ENCODE results near the gene CCDC57.

Gene CCDC57

GRCh38 chr17:82117139-82118090 lies 95.2 kb downstream of the CCDC57 start:
- H3K4me1 Mint-ChIP-seq: peaks cover 10% of the 10 kb centered on the region
- H3K36me3 Mint-ChIP-seq: no peaks in the 10 kb centered on the region
- no peak for DNase-seq (ENCODE audit: low spot score in 2 of 2)
- H3K9me3 Mint-ChIP-seq: no peaks in the 10 kb centered on the region
- no peak for ATAC-seq
- H3K27ac Mint-ChIP-seq: no peak overlapping the region
- H3K4me3 Mint-ChIP-seq: no peak overlapping the region

DNA sequence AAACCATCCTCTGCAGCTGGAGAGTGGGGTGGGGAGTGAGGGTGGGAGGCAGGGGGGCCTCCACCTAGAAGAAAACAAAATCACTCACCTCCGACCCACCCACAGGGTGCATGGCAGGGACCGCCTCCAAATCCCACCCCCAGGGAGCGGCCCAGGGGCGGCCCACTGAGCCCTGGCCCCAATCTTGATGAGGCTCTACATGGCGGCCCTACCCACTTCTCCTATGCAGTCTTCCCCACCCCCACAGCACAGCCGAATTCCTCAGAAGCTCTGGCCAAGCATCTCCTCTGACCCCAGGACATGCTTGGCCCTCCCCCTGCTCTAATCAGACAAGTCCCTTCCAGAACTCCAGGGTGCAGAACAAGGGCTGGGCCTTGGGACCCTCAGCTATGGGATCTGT lies 96.4 kb downstream of the CCDC57 start:
- Mint-ChIP-seq H3K9me3 (no peaks in the 10 kb centered on the region), H3K4me3 (no peak overlapping the region), H3K36me3 (no peaks in the 10 kb centered on the region), H3K4me1 (peaks cover 4% of the 10 kb centered on the region), H3K27ac (no peak overlapping the region)
- ATAC-seq: no peak
- DNase-seq (ENCODE audit: low spot score in 2 of 2): no peak

- peaks cover 4% of the 10 kb centered on the region for H3K4me1 Mint-ChIP-seq
- no peak for ATAC-seq
- H3K36me3 Mint-ChIP-seq: peaks cover 5% of the 10 kb centered on the region
- no peak overlapping the region for H3K27ac Mint-ChIP-seq
- H3K9me3 Mint-ChIP-seq: no peaks in the 10 kb centered on the region
- DNase-seq (ENCODE audit: low spot score in 2 of 2): no peak
- no peak overlapping the region for H3K4me3 Mint-ChIP-seq
Measured at GRCh38 chr17:82114872-82115271, 97.8 kb downstream of the CCDC57 start.

DNA sequence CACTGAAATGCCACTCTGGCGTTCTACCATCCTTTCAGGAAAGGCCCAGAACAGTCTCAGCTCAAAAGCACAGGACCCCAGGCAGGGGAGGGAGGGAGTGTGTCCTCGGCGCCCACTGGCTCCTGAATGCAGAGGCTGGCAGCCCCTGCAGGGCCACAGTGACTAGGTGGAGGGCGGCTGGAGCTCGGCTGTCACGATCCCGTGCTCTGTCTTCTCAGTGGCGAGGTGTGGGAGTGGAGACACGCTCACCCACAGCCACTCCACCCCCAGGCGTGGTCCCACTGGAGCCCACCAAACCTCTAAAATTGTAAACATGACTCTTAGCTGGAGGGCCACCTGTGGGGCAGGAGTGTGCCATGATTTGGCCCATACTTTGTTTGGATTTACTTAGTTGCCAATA lies 98.2 kb downstream of the CCDC57 start:
- DNase-seq (ENCODE audit: low spot score in 2 of 2) (no peak), ATAC-seq (no peak)
- H3K4me1 Mint-ChIP-seq: peaks cover 3% of the 10 kb centered on the region
- H3K9me3 Mint-ChIP-seq: no peaks in the 10 kb centered on the region
- H3K36me3 Mint-ChIP-seq: peaks cover 5% of the 10 kb centered on the region
- no peak overlapping the region for H3K27ac Mint-ChIP-seq
- H3K4me3 Mint-ChIP-seq: no peak overlapping the region

- H3K36me3 Mint-ChIP-seq: peaks cover 5% of the 10 kb centered on the region
- no peak for DNase-seq (ENCODE audit: low spot score in 2 of 2)
- H3K27ac Mint-ChIP-seq: peak overlapping the region; percentile 26
- no peak for ATAC-seq
- H3K4me3 Mint-ChIP-seq: no peak overlapping the region
- no peaks in the 10 kb centered on the region for H3K9me3 Mint-ChIP-seq
- H3K4me1 Mint-ChIP-seq: no peaks in the 10 kb centered on the region
Measured at GRCh38 chr17:82113941-82114340, 98.7 kb downstream of the CCDC57 start.

DNA sequence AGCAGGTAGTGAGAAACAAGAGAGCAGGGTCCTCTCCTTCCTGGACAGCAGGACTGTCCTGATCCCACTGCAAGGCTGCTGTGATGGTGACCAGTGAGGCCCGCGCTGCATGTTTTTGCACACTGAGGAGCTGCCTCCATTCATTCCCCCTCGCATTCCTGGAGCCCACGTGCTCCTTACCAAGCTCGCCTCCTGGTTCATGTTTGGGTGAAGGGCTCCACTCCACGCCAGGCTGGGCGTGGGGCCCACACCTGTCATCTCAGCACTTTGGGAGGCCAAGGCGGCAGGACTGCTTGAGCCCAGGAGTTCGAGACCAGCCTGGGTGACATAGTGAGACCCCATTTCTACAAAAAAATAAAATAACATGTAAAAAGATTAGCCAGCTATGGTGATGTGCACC lies 99.2 kb downstream of the CCDC57 start:
- DNase-seq (ENCODE audit: low spot score in 2 of 2): no peak
- Mint-ChIP-seq H3K27ac (peak overlapping the region; percentile 26), H3K4me1 (no peaks in the 10 kb centered on the region), H3K9me3 (no peaks in the 10 kb centered on the region), H3K4me3 (no peak overlapping the region), H3K36me3 (peaks cover 5% of the 10 kb centered on the region)
- ATAC-seq: no peak

DNA sequence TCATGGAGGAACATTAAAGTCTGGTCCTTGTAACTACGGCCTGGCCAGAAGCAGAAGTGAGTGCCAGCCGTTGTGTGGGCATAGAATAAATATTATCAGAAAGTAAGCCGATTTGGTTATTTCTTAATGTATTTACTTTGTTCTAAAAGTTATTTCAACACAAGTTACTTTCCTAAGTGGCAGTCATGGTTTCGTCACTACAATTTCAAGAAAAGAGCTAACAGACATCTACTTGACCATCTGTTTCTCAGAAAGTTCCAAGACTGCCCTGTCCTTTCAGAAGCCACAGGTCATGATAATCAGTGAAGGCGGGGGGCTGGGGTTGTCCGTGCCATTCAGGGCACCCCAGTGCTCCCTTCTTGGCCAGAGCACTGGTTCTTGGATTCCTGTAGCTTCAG lies 99.7 kb downstream of the CCDC57 start:
- no peak for ATAC-seq
- Mint-ChIP-seq H3K4me3 (no peak overlapping the region), H3K27ac (no peak overlapping the region), H3K4me1 (no peaks in the 10 kb centered on the region), H3K36me3 (peaks cover 5% of the 10 kb centered on the region), H3K9me3 (no peaks in the 10 kb centered on the region)
- no peak for DNase-seq (ENCODE audit: low spot score in 2 of 2)

GRCh38 chr17:82112181-82112913 lies 100.3 kb downstream of the CCDC57 start:
- DNase-seq (ENCODE audit: low spot score in 2 of 2): no peak
- no peak overlapping the region for H3K4me3 Mint-ChIP-seq
- H3K36me3 Mint-ChIP-seq: peaks cover 5% of the 10 kb centered on the region
- no peaks in the 10 kb centered on the region for H3K9me3 Mint-ChIP-seq
- ATAC-seq: no peak
- no peak overlapping the region for H3K27ac Mint-ChIP-seq
- no peaks in the 10 kb centered on the region for H3K4me1 Mint-ChIP-seq

DNA sequence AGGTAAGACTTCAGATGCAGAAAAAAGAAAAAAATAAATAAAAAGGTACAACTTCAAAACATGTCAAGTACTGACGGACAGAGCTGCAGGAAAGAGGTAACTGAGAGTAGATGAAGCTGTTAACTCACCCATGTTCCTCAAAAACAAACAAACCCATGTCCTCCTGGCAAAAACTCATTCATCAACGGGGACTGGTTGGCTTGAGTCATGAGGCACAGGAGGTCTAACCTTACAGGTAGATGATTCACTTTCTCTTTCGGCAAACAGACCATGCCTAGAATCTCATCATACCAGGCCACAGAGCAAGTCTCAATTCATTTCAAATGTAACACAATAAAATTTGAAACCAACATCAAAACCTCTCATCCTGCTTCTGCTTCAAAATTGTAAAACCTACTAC lies 102.3 kb downstream of the CCDC57 start:
- no peaks in the 10 kb centered on the region for H3K9me3 Mint-ChIP-seq
- H3K4me1 Mint-ChIP-seq: peaks cover 14% of the 10 kb centered on the region
- H3K4me3 Mint-ChIP-seq: no peak overlapping the region
- peaks cover 14% of the 10 kb centered on the region for H3K36me3 Mint-ChIP-seq
- no peak overlapping the region for H3K27ac Mint-ChIP-seq
- peak; percentile 71 for ATAC-seq
- no peak for DNase-seq (ENCODE audit: low spot score in 2 of 2)

DNA sequence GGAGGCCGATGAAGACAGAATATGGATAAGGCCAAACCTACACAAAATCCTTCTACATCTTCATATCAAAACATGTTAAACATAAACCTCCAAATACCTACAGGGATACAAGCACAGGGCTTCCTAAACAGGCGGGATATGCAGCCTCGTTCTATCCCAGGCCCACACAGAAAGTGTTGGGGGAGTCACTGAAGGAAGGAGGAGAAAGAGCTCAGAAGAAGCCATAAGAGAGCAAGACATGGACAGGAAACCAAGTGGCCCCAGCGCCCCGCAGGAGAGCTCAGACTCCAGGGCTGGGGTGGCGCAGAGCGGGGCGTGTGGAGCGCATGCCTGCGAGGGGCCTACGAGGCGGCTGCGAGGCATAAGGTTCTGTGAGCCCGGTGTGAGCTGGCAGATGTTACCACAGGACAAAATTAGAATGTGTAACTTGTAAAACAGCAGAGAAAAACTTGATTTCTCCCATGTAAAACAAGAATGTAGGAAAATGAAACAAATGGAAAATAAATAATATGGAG lies 103.6 kb downstream of the CCDC57 start:
- no peaks in the 10 kb centered on the region for H3K9me3 Mint-ChIP-seq
- no peak overlapping the region for H3K27ac Mint-ChIP-seq
- DNase-seq (ENCODE audit: low spot score in 2 of 2) (no peak), ATAC-seq (no peak)
- peaks cover 14% of the 10 kb centered on the region for H3K36me3 Mint-ChIP-seq
- H3K4me1 Mint-ChIP-seq: peaks cover 14% of the 10 kb centered on the region
- H3K4me3 Mint-ChIP-seq: no peak overlapping the region

DNA sequence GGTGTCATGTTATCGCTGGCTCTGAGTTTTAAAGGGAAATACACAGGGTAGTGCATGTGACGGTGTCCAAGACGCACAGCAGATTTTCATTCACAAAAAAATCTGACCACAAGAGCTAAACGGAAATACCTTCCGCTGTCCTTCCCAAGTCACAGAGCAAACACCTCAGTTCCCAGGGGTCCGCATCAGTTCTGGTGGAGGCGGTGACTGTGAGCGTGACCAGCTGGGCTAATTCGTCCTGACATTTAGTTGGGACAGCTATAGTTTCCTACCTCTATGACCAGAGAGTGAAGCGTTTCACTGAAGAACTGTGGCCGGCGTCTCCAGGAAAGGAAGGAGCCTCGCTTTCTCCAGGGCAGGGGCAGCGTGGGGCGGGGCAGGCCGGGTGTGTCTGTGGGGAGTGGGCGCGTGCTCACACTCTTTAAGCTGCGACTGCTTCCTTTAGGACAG lies 104.1 kb downstream of the CCDC57 start:
- peaks cover 14% of the 10 kb centered on the region for H3K36me3 Mint-ChIP-seq
- H3K4me3 Mint-ChIP-seq: peak overlapping the region; percentile 6
- peak overlapping the region; percentile 14 for H3K27ac Mint-ChIP-seq
- peaks cover 14% of the 10 kb centered on the region for H3K4me1 Mint-ChIP-seq
- ATAC-seq (no peak), DNase-seq (ENCODE audit: low spot score in 2 of 2) (no peak)
- no peaks in the 10 kb centered on the region for H3K9me3 Mint-ChIP-seq

DNA sequence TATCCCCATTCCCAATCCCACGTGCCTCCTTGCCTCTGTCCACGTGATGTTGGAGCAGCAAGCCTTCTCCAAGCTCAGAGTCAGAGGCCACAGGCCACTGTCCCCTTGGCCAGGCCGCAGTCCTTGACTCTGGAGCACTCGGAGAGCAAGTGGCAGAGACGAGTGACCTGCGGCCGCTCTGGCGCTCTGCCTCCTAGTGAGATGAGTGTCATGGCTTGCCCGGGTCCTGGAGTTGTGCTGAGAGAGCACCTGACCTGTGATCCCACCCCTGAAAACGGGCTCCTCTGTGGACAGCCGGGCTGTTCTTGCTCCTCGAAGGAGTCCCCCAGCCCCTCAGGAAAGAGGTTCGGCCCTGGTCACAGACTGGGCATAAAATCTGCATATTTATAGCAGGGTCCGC lies 104.6 kb downstream of the CCDC57 start:
- Mint-ChIP-seq H3K4me1 (peaks cover 14% of the 10 kb centered on the region), H3K4me3 (peak overlapping the region; percentile 6), H3K27ac (peak overlapping the region; percentile 14)

DNA sequence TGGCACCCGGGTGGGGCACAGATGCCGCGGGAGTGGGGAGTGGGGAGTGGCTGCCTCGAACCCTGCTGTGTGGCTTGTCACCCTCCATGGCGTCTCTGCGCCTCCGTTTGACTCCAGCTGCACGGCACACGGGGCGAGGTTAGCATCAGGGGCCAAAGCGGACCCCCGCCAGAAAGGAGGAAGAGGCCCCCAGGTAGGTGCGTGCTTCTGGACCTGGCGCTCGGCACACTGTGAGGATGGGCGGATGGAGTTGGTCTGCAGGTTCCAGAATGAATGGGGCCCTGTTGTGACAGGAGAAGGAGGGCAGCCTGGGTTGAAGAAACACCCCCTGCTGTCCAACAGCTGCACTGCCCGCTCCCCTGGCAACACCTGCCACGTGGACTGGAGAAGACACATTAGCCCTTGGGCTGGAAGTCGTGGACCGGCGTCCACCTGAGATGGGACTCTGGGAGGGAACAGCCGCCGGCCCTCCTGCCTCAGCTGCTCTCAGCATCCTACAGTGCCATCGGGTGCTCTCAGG lies 105.2 kb downstream of the CCDC57 start:
- no peaks in the 10 kb centered on the region for H3K9me3 Mint-ChIP-seq
- ATAC-seq (no peak), DNase-seq (ENCODE audit: low spot score in 2 of 2) (no peak)
- peaks cover 14% of the 10 kb centered on the region for H3K4me1 Mint-ChIP-seq
- H3K36me3 Mint-ChIP-seq: peaks cover 14% of the 10 kb centered on the region
- H3K4me3 Mint-ChIP-seq: peak overlapping the region; percentile 6
- peak overlapping the region; percentile 14 for H3K27ac Mint-ChIP-seq

More for the DNA sequence above, 104.6 kb downstream of the CCDC57 start:
- DNase-seq (ENCODE audit: low spot score in 2 of 2) (no peak), ATAC-seq (no peak)
- Mint-ChIP-seq H3K9me3 (no peaks in the 10 kb centered on the region), H3K36me3 (peaks cover 14% of the 10 kb centered on the region)

DNA sequence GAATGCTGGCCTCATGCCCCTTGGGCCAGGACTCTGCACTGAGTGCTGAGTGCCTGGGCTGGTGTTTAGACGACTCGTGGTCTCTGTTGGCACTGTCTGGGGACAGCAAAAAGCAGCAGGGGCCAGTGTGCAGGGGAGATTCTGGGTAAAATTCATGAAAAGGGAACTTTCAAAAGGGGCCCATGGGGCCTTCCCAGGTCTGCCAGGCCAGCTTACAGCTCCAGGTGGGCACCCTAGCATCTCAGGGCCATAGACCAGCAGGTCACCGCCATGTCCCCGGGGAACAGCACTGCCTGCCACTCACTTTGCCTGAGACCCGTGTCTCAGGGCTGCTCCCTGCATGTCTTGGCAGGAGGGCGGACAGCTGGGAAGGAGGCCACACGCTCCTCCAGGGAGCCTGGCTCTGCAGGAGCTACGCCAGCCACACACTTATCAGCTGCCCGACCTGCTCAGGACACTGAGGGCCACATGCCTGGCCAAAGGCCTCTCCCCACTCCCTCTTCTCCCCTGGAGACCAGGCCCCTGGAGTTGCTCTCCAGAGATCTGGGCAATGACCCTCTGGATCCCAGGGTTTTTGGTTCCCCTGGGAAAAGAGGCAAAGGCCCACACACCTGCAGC lies 105.8 kb downstream of the CCDC57 start:
- no peak for ATAC-seq
- H3K27ac Mint-ChIP-seq: peak overlapping the region; percentile 96
- H3K4me1 Mint-ChIP-seq: peaks cover 14% of the 10 kb centered on the region
- peak overlapping the region; percentile 86 for H3K4me3 Mint-ChIP-seq
- H3K36me3 Mint-ChIP-seq: peaks cover 14% of the 10 kb centered on the region
- DNase-seq (ENCODE audit: low spot score in 2 of 2): no peak
- H3K9me3 Mint-ChIP-seq: no peaks in the 10 kb centered on the region
